ENCODE measurements around the gene AMN1. TPM values are rescaled to one million over a fixed set of nuclear protein-coding genes. Genes with fewer than 3 reads are reported as not detected.
"Not testable (repeated sequence)": the region's sequence is repeated elsewhere in the genome, so short reads cannot be mapped to it uniquely, and the experiment has no call there.

Gene AMN1
- total RNA-seq, 2 experiments from 2014 or later: 12.6 to 20.1 TPM

GRCh38 chr12:31705621-31706020 lies 23.2 kb downstream of the AMN1 start:
- H3K4me3 ChIP-seq (ENCODE audit: low read depth, low read length, poor library complexity, severe bottlenecking): no peak overlapping the region
- intact Hi-C loops (cut with micrococcal nuclease; ENCODE audit: unreplicated experiment): no loop called here

GRCh38 chr12:31702047-31702446 lies 26.8 kb downstream of the AMN1 start:
- no TSS peak for BruUV-seq (replicated peaks)
- H3K9me3 ChIP-seq (ENCODE audit: low read length): 0 out of 2 replicates have a peak, but pooled peaks cover 1% of the 10 kb centered on the region
- no peak overlapping the region for H3K4me3 ChIP-seq (ENCODE audit: low read depth, low read length, poor library complexity, severe bottlenecking)
- no peaks in the 10 kb centered on the region for H4K20me1 ChIP-seq (ENCODE audit: insufficient read depth, low read length)
- no peaks in the 10 kb centered on the region for H3K4me1 ChIP-seq (ENCODE audit: insufficient read depth, low read length, poor library complexity, severe bottlenecking)
- no peak overlapping the region for H3K4me2 ChIP-seq (ENCODE audit: low read length)
- no peak overlapping the region for H3K27ac ChIP-seq (ENCODE audit: low read depth, low read length, poor library complexity, severe bottlenecking)
- no peaks in the 10 kb centered on the region for H3K9me2 ChIP-seq (ENCODE audit: insufficient read depth, low read length)
- peaks cover 34% of the 10 kb centered on the region for H3K36me3 ChIP-seq (ENCODE audit: insufficient read depth, low read length)
- H2AFZ ChIP-seq (ENCODE audit: low read length): no peak overlapping the region
- POLR2A ChIA-PET: interaction anchor here (0.6 to 0.7 kb wide), 2 partner anchors 44 to 61 kb away, joined by 3 to 4 read pairs; no protein-coding TSS in a partner anchor
- intact Hi-C loops (cut with micrococcal nuclease; ENCODE audit: unreplicated experiment): no loop called here
- TF ChIP-seq CTCF (conservative IDR thresholded peaks at IDR 0.05; ENCODE audit: low read length) (peak; percentile 18; the same call in 1 of the 2 replicates), EZH2phosphoT487 (IDR thresholded peaks at IDR 0.05; ENCODE audit: borderline replicate concordance, low read depth, low read length) (no peak)
- no peak for DNase-seq (ENCODE audit: low spot score)
- no peaks in the 10 kb centered on the region for H3K79me2 ChIP-seq (ENCODE audit: insufficient read depth, low read depth, low read length)
- CTCF ChIA-PET (ENCODE audit: unreplicated experiment): no interaction called here

More at GRCh38 chr12:31705621-31706020, 23.2 kb downstream of the AMN1 start:
- no peak overlapping the region for H2AFZ ChIP-seq (ENCODE audit: low read length)
- TF ChIP-seq CTCF (conservative IDR thresholded peaks at IDR 0.05; ENCODE audit: low read length) (no peak), EZH2phosphoT487 (IDR thresholded peaks at IDR 0.05; ENCODE audit: borderline replicate concordance, low read depth, low read length) (no peak)
- H3K9me3 ChIP-seq (ENCODE audit: low read length): peaks cover 8% of the 10 kb centered on the region; the same call in 1 of the 2 replicates
- POLR2A ChIA-PET: interaction anchor here (0.6 to 1.1 kb wide), 4 partner anchors 10 to 595 kb away, joined by 3 to 8 read pairs (median 4); no protein-coding TSS in a partner anchor
- no TSS peak for BruUV-seq (replicated peaks)
- no peak overlapping the region for H3K27ac ChIP-seq (ENCODE audit: low read depth, low read length, poor library complexity, severe bottlenecking)
- no peaks in the 10 kb centered on the region for H3K9me2 ChIP-seq (ENCODE audit: insufficient read depth, low read length)
- H3K4me1 ChIP-seq (ENCODE audit: insufficient read depth, low read length, poor library complexity, severe bottlenecking): no peaks in the 10 kb centered on the region
- peaks cover 31% of the 10 kb centered on the region for H3K36me3 ChIP-seq (ENCODE audit: insufficient read depth, low read length)
- no peaks in the 10 kb centered on the region for H4K20me1 ChIP-seq (ENCODE audit: insufficient read depth, low read length)
- H3K79me2 ChIP-seq (ENCODE audit: insufficient read depth, low read depth, low read length): no peaks in the 10 kb centered on the region
- no peak overlapping the region for H3K4me2 ChIP-seq (ENCODE audit: low read length)
- CTCF ChIA-PET (ENCODE audit: unreplicated experiment): no interaction called here
- no peak for DNase-seq (ENCODE audit: low spot score)

GRCh38 chr12:31689921-31690320 lies 38.9 kb downstream of the AMN1 start:
- H4K20me1 ChIP-seq (ENCODE audit: insufficient read depth, low read length); intact Hi-C loops (cut with micrococcal nuclease; ENCODE audit: unreplicated experiment); H3K79me2 ChIP-seq (ENCODE audit: insufficient read depth, low read depth, low read length); CTCF ChIA-PET (ENCODE audit: unreplicated experiment); H3K27ac ChIP-seq (ENCODE audit: low read depth, low read length, poor library complexity, severe bottlenecking); H2AFZ ChIP-seq (ENCODE audit: low read length); DNase-seq (ENCODE audit: low spot score); H3K4me2 ChIP-seq (ENCODE audit: low read length); H3K4me3 ChIP-seq (ENCODE audit: low read depth, low read length, poor library complexity, severe bottlenecking); H3K9me2 ChIP-seq (ENCODE audit: insufficient read depth, low read length): not testable (repeated sequence)
- Histone ChIP-seq H3K4me1 (ENCODE audit: insufficient read depth, low read length, poor library complexity, severe bottlenecking) (peaks cover 22% of the 10 kb centered on the region), H3K9me3 (ENCODE audit: low read length) (peaks cover 11% of the 10 kb centered on the region; the same call in 1 of the 2 replicates), H3K36me3 (ENCODE audit: insufficient read depth, low read length) (peaks cover 42% of the 10 kb centered on the region)
- TSS peak; percentile 55 for BruUV-seq (replicated peaks)
- POLR2A ChIA-PET: interaction anchor here (0.6 to 1.2 kb wide), 2 partner anchors 25 to 95 kb away, joined by 3 to 4 read pairs; no protein-coding TSS in a partner anchor
